Ascending aorta (tissue), 2 donors: ENCODE data around the gene DNTTIP2. TPM values are rescaled to one million over a fixed set of nuclear protein-coding genes. Genes with fewer than 3 reads are reported as not detected.

ENCODE experiments used
- DNase-seq, 2 donors: peaks; one replicate each; pipeline ENCODE4 v3.0.0-alpha.2; 2019; ENCODE audit warnings: low spot score in 2 of 2
- H3K27ac ChIP-seq, 2 donors: fragments of 200-600 bp; sonication (generic); one replicate each; pipeline ENCODE4 v1.5.1; 2016 to 2017; ENCODE audit warnings: mild to moderate bottlenecking in 1 of 2
- H3K27me3 ChIP-seq: fragments of 200-600 bp; sonication (generic); one replicate; pipeline ENCODE4 v1.5.1; 2017
- H3K36me3 ChIP-seq, 2 donors: fragments of 200-600 bp; sonication (generic); one replicate each; pipeline ENCODE4 v1.5.1; 2016
- H3K4me1 ChIP-seq, 2 donors: fragments of 200-600 bp; sonication (generic); one replicate each; pipeline ENCODE4 v1.5.1; 2016 to 2017; ENCODE audit warnings: mild to moderate bottlenecking in 1 of 2
- H3K4me3 ChIP-seq, 2 donors: fragments of 200-600 bp; sonication (generic); one replicate each; pipeline ENCODE4 v1.5.1; 2016 to 2017; ENCODE audit warnings: mild to moderate bottlenecking in 1 of 2
- H3K9me3 ChIP-seq, 2 donors: fragments of 200-600 bp; sonication (generic); one replicate each; pipeline ENCODE4 v1.5.1; 2016
- CTCF ChIP-seq, 3 experiments: fragments of 200-600 bp in 2 of 3; fragments of 450-650 bp in 1 of 3; sonication (generic) in 2 of 3; IDR thresholded peaks; one replicate each; pipeline ENCODE4 v1.5.1; 2016 to 2019; ENCODE audit warnings: antibody characterized with exemption in 3 of 3, mild to moderate bottlenecking in 1 of 3, moderate library complexity in 1 of 3
- intact Hi-C: fragments of 100-400 bp; cut with DNase I; formaldehyde crosslinking; loops from one replicate; pipeline ENCODE4 v1.15.1; 2023
- total RNA-seq: library from RNA; depleted of rRNA; stranded (reverse); fragments of >200 nt; gene quantifications from one replicate; pipeline ENCODE4 v1.1.0, GENCODE V29; 2016

DNTTIP2 gene
- total RNA-seq, 1 donor from 2014 or later: 27.1 TPM

GRCh38 chr1:93827128-93827527 is 51.9 kb downstream of the DNTTIP2 start:
- intact Hi-C loops: no loop called here
- no peaks in the 10 kb centered on the region for H3K9me3 ChIP-seq
- H3K4me1 ChIP-seq: no peaks in the 10 kb centered on the region
- no peaks in the 10 kb centered on the region for H3K36me3 ChIP-seq
- no peak for DNase-seq
- no peak overlapping the region for H3K4me3 ChIP-seq
- no peak overlapping the region for H3K27ac ChIP-seq
- no peak for TF ChIP-seq CTCF (IDR thresholded peaks at IDR 0.05)
- H3K27me3 ChIP-seq: no peaks in the 10 kb centered on the region

GRCh38 chr1:93824834-93825233 is 54.2 kb downstream of the DNTTIP2 start:
- no peak for TF ChIP-seq CTCF (IDR thresholded peaks at IDR 0.05)
- no peak for DNase-seq
- Histone ChIP-seq H3K27me3 (no peaks in the 10 kb centered on the region), H3K27ac (no peak overlapping the region), H3K4me1 (no peaks in the 10 kb centered on the region), H3K4me3 (no peak overlapping the region), H3K36me3 (no peaks in the 10 kb centered on the region), H3K9me3 (no peaks in the 10 kb centered on the region)
- intact Hi-C loops: no loop called here

- intact Hi-C loops: no loop called here
- DNase-seq: no peak
- no peak for TF ChIP-seq CTCF (IDR thresholded peaks at IDR 0.05)
- H3K27me3 ChIP-seq: no peaks in the 10 kb centered on the region
- no peak overlapping the region for H3K4me3 ChIP-seq
- H3K9me3 ChIP-seq: no peaks in the 10 kb centered on the region
- no peaks in the 10 kb centered on the region for H3K36me3 ChIP-seq
- H3K4me1 ChIP-seq: no peaks in the 10 kb centered on the region
- no peak overlapping the region for H3K27ac ChIP-seq
These were observed 56.1 kb downstream of the DNTTIP2 start for GRCh38 chr1:93822730-93823425.

DNA sequence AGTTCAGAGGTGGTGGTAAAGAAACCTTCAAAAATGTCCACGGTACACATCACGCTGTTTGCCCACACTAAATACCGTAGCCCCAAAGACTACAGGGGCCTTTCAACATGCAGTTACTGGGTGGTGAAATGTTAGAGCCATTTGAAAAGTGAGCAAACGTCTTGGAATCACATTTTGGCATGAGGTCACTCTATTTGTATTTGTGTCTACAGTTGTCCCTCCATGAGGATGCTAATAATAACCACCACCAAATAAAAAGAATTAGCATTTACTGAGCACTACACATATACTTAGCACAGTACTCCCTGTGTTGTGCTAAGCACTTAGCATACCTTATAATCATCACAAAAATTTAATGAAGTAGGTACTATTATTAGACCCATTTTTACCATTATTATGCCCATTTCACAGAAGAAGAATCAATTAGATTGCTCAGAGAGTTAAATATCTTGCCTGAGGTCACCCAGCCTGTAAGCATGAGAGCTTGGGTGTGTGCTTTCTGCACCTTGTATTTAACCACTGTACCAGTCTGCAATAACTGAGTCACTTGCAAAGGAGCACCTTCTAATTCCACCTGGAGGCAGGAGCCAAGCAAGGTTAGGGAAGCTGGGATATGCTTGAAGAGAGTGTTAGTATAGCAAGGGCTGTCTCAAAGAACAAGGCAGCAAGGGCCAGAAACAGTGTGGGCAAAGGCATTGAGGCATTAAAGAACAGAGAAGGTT is 57.4 kb downstream of the DNTTIP2 start:
- TF ChIP-seq CTCF (IDR thresholded peaks at IDR 0.05): no peak
- intact Hi-C loops: no loop called here
- no peaks in the 10 kb centered on the region for H3K36me3 ChIP-seq
- H3K4me3 ChIP-seq: no peak overlapping the region
- H3K27ac ChIP-seq: no peak overlapping the region
- no peaks in the 10 kb centered on the region for H3K4me1 ChIP-seq
- peak in 1 of 2 donors; percentile 2 for DNase-seq
- no peaks in the 10 kb centered on the region for H3K27me3 ChIP-seq
- no peaks in the 10 kb centered on the region for H3K9me3 ChIP-seq

GRCh38 chr1:93820554-93821422 is 58.2 kb downstream of the DNTTIP2 start:
- Histone ChIP-seq H3K9me3 (no peaks in the 10 kb centered on the region), H3K27me3 (no peaks in the 10 kb centered on the region), H3K4me3 (no peak overlapping the region), H3K36me3 (no peaks in the 10 kb centered on the region), H3K27ac (no peak overlapping the region), H3K4me1 (no peaks in the 10 kb centered on the region)
- DNase-seq: peak in 1 of 2 donors; percentile 40
- intact Hi-C loops: no loop called here
- no peak for TF ChIP-seq CTCF (IDR thresholded peaks at IDR 0.05)
